ENCODE results near the gene CCDC60.

DNA sequence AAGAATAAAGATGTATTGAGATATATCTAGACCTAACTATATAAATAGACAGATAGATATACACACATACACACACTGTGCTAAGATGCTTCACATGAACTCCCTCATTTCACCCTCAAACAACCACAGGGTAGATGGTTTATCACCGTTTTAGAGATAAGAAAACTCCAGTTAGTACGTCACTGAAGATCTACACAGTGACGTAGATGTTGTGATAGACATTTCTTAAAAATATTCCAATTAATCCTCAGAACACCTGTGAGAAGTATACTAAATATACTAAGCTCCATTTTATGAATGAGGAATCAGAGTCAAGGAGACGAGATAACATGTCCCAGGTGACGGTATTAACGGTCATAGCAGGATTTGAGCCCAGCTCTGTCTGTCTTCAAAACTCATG, 31.5 kb downstream of the CCDC60 start:
- TF ChIP-seq, protein P1, sequence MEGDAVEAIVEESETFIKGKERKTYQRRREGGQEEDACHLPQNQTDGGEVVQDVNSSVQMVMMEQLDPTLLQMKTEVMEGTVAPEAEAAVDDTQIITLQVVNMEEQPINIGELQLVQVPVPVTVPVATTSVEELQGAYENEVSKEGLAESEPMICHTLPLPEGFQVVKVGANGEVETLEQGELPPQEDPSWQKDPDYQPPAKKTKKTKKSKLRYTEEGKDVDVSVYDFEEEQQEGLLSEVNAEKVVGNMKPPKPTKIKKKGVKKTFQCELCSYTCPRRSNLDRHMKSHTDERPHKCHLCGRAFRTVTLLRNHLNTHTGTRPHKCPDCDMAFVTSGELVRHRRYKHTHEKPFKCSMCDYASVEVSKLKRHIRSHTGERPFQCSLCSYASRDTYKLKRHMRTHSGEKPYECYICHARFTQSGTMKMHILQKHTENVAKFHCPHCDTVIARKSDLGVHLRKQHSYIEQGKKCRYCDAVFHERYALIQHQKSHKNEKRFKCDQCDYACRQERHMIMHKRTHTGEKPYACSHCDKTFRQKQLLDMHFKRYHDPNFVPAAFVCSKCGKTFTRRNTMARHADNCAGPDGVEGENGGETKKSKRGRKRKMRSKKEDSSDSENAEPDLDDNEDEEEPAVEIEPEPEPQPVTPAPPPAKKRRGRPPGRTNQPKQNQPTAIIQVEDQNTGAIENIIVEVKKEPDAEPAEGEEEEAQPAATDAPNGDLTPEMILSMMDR (IDR thresholded peaks at IDR 0.05) = no peak
- TF ChIP-seq POLR2A (IDR thresholded peaks at IDR 0.05) = no peak

Measured in prostate gland (tissue), 2 donors.